SKM-1 treated with dmso at 0.1 percent for 144 hours (cell line): ENCODE measurements around the gene CARMIL1.

Source experiments
- DNase-seq: peaks from one replicate; lab custom pipeline; 2025; ENCODE audit not compliant: unreplicated experiment; lab: John Stamatoyannopoulos, UW

Gene CARMIL1

DNA sequence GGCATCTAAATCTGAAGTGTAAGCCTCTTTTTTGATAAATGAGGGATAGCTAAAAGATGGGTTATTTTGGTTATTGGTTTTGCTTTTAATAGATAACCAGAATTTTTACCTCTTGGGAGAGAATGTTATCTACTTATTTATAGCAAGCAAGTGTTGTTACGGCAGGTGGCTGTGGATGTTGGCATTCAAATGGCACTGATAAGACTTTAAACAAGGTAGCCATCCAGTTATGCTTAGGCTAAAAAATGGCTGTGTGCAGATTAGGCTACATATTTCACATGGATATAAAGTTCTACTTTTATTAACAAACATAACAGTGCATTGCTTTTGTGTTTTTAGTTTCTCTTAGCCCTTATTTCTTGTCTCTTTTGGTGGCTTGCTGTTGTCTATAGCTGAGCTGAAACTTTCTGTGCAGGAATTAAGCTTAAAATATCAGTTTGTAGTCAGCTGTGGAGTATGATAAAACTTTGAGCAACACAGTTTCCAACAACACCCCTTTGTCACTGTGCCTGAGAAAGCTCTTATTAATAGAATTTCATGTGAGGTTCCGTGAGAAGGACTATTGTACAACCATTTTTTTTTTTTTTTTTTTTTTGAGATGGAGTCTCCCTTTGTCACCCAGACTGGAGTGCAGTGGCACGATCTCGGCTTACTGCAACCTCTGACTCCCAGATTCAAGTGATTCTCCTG is 28.8 kb downstream of the CARMIL1 start:
- DNase-seq, result no peak

DNA sequence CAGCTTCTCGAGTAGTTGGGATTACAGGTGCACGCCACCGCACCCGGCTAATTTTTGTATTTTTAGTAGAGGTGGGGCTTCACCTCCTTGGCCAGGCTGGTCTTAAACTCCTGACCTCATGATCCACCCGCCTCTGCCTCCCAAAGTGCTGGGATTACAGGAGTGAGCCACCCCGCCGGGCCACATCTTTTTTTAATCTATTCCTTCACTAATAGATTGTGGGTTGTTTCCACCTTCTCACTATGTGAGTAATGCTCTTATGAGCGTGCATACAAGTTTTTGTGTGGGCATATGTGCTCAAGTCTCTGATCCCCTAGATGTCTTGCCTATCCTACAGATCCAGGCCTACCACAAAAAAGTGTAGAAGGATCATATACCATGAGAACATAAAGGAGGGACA is 30.7 kb downstream of the CARMIL1 start:
- no peak for DNase-seq

DNA sequence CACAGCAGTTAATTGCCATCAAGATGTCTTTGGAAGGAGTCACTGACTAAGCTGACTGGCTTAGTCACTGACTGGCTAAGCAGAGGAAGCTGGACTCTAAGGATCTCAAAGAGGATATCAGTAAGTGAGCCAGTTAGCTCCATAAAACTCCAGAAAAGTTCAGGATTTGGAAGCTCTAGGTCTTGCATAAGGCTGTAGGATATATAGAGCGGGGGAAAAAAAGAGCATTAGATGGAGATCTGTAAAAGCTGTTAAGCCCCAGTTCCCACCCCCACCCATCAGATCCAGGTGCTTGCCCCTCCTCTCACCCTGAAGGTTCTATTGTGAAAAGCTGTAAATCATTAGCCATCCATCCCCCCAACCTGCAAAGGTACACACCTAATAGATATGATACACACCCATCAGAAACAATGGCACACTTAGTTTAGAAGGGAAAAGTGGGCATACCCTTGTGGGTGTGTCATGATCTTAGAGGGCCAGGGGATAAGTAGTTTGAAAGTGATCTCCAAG is 32.2 kb downstream of the CARMIL1 start:
- DNase-seq, result no peak

DNA sequence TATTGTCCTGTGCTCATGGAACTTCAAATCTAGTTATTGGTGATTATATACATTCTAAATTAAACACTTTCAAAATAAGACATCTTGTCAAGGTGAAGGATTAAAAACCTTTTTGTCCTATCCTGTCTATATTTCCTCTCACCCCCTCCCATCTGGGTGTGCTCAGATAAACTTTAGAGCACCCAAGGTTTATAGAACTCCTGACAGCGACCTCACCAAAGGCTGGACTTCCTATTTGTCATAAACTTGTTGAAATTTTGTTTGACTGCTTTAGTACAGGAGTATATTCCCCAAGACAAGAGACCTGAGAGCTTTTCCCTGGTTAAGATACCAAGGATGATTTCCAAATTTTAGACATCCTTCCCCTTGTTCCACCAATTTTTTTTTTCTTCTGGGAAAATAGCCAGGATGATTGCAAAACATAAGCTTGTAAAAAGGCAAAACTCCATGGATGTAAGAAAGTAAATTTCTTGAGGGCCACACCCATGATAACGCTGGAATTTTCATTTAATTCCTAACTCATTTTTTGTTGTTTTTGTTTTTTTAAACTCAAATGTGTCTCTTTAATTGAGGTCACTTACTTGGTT is 33.0 kb downstream of the CARMIL1 start:
- no peak for DNase-seq

DNA sequence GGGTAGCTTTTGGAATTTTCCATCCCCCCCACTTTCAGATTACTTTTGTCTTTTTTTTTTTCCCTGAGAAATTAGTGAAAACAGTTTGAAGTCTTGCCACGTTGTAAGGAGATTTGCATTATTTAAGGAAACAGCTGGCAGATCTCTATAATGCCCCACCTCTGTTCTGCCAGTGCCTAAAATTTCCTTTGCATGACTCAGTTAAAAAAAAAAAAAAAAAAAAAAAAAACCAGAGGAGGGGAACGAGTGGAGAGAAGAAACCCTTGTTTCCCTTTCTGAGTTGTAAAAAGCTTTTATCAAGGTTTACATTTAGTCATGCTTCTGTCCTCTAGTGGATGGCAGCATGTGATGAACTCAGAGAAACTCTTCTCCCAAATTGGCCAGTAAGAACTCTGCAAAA is 33.5 kb downstream of the CARMIL1 start:
- DNase-seq, result no peak

DNA sequence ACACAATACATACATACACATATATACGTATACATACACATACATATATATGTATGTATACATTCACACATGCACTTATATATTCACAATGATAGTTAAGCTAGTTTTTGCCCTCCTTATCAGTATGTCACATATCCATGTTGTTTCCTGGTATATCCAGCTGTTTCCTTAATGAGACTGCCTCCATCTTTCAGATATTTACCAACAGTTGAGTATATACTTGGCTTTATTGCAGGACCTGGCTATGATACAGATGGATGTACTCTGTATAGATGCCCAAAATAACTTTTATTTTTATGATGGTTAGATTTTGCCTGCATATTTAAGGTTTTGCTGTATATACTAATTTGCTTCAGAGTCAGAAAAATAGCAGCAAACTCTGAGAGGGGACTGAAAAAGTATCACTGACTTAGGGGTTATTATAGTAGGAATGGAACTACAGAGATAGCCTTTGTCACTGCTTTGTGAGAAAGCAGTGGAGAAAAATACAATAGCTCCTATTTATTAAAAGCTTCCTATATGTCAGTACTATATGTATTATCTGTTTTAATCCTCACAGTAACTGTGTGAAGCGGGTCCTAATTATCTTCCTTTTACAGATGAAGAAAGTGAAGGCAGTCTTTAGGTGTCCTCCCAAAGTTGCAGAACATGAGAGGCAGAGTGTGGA is 35.5 kb downstream of the CARMIL1 start:
- DNase-seq, result no peak

DNA sequence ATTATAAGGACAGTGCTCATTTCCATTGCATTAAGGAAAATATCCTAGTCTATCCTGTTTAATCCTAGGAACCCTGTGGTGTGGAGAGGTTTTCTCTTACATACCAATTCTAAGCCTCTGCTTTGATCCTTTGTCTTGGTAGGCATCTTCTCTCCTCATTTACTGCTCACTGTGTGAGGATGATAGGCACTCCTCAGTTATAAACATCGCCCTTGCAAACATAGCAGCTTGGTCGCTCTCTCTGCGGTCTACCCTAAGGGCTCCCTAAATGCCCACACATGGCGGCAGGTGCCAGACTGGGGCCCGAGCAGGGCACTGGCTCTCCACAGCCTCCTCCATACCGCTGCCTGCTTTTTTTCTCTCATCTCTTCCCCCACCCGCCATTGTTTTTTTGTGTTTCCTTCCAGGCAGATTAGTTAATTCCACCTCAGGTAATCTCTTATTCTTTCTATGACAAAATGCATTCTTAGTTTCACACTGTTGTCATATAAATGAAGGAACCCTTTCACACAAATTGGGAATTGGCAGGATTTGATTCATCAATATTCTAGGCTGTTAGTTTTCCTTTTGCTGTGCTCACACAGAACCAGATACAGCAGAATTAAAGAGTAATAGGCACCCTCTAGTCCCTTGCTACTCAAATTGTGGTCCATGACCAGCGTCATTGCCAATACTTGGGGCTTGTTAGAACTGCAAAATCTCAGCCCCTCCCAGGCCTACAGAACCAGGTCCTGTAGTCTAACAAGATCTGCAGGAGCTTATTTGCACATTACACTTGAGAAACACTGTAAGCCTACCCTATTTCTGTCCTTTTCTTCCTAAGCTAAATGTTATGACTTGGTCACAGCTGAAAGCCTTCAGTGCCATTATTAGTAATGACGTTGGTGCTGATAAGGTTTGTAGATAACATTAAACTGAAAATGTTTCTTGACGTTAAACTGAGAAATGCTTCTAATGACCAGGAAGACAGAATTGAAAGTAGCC is 36.3 kb downstream of the CARMIL1 start:
- no peak for DNase-seq

DNA sequence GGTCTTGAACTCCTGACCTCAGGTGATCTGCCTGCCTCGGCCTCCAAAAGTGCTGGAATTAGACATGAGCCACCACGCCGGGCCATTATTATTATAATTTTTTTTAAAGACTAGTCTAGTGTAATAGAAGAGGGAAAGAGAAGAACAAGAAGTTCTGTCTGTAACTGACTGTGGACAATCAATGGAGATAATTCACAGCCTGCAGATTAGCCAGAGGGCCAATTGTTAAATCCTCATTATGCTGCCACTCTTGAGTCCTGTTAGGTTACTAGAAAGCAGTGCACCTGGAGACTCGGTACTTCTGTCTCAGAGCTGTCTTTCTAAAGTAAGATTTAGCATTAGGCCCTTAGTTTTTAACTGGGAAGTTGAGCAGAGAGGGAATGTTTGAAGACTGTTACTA is 37.5 kb downstream of the CARMIL1 start:
- no peak for DNase-seq

DNA sequence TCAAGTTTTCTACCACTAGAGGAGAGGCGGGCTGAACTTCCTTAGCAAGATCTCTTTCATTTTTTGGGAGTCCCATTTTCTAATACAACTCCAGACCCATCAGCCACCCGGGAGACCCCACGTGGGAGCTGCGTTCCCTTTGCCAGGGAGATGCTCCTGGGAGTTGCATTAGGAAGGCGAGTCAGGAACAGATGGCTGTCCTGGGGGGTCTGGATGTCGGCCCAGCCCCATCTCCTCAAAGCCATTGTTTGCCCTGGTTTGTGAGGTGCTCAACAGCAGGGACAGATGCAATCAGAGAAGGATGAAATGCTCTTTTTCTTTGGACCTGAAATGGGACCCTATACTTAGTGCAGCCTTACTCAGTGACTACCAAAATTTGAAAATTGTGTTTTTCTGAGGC is 39.4 kb downstream of the CARMIL1 start:
- no peak for DNase-seq

DNA sequence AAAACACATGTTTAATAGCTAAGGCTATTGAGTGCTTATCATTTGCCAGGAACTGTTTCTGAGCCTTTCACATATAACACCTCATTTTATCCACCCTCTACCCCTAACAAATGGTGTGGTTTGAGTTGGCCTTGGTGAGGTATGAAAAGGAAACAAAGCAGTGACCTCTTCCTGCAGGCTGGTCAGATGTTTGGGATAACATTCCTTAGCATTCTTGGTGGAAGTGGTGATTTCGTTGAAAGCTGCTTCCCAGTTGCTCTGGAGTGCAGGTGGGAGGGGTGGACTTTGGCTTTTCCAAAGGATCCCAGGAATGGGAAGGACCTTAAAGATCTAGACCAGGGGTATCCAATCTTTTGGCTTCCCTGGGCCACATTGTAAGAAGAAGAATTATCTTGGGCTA is 41.3 kb downstream of the CARMIL1 start:
- DNase-seq, result no peak

DNA sequence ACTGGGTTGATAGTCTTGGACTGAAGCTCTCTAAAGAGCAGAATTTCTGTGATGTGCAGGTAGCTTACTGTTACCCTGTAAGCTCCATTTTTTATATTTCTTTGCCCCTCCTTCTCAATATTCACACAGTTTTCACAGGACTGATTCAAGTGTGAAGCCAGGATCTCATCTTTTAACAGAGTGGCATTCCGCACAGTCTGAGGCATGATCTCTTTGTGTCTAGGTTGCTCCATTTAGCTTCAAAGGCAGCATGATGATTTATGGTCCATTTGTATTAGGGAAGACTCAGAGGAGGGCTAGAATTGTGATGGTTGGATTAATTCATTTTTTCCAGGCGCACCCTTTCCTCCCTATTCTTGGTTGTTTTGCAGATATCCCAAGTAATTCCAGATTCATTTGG is 43.5 kb downstream of the CARMIL1 start:
- no peak for DNase-seq

DNA sequence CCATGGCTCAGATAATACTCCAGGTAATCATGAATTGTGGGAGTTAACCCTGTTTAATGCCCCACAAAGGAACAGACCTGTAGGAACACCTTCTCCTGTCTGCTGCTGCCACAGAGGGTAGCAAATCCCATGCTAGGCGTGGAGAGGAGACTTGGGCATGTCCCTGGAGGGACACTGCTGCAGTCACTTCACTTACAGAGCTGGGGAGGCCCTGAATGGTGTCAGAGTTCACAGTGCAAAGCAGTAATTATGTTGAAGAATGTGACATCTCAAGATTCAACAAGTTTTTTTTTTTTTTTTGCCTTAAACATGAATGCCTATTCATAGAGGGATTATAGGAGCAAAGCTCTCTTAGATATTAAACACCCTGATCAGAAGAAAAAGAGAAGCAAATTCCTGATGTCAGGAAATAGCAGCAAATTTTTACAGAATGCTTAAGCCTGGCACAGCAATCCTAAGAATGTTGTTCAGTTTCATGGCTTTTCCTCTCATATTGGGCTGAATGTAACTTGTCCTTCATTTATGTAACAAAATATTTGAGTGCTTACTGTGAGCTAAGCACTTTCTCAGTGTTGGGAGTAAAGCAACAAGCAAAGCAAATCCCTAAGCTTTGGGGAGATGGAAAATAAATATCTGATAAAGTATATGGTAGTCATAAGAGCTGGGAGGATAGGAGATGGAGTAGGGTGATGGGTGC is 45.0 kb downstream of the CARMIL1 start:
- no peak for DNase-seq

DNA sequence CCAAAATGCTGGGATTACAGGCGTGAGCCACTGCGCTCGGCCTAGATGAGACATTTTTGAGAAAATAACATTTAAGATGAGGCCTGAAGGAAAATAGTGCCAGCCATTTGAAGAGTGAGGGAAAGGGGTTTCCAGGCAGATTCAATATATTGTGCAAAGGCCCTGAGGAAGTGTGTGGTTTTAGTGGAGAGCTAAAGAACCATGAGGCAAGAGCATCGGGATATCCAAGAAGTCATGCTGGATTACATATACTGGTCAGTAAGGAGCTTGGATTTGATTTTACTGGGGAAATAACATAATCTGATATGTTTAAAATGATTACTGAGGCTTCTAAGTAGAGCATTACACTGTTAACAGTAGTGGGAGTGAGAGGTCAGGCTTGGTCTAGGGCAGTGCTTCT is 47.0 kb downstream of the CARMIL1 start:
- DNase-seq, result peak; percentile 45

DNA sequence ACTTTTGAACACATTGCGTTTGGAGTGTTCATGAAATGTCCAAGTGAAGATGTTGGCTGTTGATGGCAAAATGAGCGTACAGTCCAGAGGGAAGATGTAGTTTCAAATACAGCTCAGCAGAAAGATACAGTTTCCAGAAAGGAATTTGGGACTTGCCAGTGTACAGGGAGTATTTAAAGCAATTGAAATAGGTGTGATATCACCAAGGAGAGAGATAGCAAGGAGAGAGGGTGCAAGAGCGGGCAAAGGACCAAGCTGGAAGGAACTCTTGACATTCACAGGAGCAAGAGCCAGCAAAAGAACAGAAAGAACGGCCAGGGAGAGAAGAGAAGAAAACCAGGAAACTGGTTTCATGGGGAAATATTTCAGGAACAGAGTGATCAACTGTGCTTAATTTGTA is 47.8 kb downstream of the CARMIL1 start:
- DNase-seq, result no peak

DNA sequence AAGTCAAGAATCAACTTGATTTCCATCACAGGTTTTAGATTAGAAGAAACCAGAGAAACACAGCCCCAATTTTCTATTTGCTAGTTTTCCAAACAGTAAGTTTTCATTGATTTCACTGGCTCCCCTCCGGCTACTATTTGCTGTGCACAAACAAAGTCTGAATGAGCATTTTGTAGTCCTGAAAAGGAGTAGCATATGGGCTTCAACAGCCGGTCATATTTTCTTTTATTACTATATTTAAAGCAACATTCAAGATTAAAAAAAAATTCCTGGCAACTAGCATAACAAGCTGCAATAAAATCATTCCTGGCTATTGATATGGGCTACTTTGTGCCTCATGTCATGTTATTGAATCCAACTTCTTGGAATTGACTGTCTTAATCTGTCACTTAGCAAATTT is 48.3 kb downstream of the CARMIL1 start:
- no peak for DNase-seq

DNA sequence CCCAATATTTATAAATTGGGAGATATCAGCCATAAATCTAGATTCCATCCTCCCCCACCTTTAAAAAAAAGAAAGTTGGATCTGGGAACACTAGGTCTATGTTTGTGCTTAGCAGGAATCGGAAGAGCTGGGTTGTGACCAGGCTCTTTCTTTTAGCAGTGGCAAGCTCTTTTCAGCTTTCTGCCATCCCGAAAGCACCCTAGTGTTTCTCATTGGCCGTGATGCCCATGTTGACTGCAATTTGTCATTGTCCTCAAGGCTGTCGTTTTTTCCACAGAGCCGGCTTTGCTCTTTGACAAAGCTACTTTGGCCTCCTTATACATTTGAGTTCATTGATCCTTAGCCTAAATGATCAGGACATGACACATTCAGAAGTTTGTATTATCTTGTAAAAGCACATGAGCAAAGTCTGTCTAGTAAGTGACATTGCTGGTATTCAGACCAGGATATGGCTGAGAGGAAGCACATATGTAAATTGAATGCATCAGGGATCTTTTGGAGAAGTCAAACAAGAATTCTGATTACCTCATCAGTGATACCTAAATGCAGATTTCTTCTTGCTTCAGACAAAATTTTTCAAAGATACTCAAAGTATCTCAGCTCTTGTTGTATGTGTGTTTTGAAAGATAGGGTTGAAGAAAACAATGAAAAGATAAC is 50.1 kb downstream of the CARMIL1 start:
- no peak for DNase-seq

DNA sequence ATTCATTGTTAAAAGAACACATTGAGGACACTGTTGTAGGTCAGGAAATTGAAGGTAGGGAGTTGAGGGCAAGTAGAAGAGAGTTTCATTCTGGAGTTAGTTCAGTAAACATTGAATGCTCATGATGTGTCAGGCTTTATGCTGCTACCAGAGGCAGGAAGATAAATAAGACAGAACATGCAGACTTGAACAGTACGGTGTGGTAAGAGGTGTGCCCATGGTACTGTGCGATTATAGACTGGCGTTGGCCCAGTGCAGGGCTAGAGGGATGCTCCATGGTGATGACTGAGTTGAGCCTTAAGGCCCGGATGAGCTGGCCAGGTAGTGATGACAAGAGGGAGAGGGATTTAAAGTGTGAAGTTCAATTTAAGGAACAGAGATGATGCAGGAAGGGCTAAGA is 50.8 kb downstream of the CARMIL1 start:
- DNase-seq, result no peak

DNA sequence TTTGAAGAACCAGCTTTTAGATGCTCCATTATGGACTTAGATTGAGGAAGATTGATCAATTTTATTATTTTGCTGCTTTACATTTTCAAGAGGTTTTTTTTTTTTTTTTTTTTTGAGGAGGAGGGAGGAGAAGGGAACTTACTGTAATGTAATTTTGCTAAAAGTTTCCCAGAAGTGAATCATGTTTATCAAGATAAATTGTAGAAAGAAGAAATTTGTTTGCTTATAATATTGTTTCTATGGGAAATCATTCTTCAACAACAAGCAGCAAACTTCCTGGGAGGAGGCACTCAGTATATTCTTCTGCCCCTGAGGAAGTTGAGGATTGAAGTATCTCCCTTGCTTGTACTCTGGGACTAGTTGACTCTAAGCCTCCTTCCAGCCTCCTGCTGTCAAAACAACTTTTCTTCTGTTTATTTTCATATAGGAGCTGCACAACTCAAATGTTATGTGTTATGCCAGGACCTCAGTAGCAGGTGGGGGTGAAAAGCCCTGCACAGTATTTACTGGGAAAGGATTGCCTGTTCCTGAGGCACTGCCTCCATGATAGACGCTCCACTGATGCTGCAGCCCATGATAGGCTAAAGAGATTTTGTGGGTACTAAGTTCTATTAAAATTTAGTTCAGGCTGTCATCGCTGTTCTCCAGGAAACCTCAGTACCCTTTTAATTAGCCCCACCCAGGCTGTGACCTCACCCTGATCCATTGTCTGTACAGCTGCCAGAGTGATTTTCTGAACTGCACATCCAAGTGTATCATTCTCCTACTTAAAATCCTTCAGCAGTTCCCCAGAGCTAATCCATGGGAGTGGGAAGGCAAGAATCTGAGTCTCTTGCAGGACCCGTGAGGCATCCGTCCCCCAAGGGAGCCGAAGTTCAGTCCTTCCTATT is 51.9 kb downstream of the CARMIL1 start:
- DNase-seq, result no peak

DNA sequence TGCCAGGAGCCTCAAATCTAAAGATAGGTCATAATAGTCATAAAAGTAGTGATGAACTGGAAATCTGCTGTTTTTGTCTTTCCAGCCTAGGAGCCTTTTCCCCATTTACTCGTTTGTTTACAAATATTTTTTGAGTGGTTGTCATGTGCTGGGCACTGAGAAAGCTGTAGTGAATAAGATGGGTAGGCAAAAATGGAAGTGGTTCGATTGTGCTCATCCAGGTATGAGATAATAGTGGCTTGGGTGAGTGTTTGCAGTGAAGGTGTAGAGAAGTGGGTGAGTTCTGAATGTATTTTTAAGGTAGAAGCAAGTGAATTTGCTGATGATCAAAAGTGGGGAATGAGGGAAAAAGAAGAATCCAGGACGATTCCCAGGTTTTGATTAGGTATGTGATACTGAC is 53.0 kb downstream of the CARMIL1 start:
- no peak for DNase-seq
